Measurements from ENCODE around the gene HYKK.
"Not testable (repeated sequence)": the region's sequence is repeated elsewhere in the genome, so short reads cannot be mapped to it uniquely, and the experiment has no call there.

Gene HYKK, protein sequence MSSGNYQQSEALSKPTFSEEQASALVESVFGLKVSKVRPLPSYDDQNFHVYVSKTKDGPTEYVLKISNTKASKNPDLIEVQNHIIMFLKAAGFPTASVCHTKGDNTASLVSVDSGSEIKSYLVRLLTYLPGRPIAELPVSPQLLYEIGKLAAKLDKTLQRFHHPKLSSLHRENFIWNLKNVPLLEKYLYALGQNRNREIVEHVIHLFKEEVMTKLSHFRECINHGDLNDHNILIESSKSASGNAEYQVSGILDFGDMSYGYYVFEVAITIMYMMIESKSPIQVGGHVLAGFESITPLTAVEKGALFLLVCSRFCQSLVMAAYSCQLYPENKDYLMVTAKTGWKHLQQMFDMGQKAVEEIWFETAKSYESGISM

DNA sequence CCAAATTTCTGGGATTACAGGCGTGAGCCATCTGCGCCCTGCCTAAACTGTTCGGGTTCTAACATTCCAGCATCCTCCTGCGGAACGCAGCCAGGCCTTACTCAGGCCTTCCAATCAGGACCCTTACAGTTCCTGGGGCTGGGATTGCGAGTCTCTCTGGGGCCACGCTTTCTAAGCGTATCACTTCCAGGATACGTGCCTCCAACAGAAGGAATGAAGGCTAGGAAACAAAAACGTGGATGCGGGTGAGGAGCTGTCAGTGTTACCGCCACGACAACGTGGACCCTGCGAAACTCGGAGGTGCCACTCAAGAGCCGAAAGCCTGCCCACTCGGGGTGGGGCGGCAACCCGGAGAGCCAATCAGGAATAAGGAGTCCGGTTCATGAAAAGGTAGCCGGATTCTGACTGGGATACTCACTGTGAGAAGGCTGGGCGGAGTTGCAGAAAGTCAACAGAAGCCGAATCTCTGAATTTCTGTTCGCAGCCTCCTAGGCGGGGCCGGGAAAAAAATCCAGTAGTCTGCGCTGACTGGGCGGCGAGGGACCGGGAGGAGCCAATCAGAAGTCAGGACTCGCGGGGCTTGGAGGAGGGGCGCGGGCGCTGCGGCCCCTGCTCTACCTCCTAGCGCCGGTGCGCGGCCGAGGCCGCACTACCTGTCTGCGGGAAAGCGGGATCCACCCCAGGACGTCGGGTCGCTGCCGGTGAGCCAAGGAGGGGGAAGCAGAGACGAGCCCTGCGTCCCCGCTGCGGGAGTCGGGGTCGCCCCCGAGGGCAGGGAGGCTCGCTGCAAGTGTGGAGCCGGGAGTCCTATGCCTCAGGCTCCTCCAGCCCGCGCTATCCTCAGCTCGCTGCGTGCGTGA, at the start of gene HYKK:
Gene HYKK (plus strand): TSS at position 607 of the 860 bp plus-strand sequence. CDS start 5,512 bp downstream, outside the sequence.
- peak; percentile 97 for DNase-seq

DNA sequence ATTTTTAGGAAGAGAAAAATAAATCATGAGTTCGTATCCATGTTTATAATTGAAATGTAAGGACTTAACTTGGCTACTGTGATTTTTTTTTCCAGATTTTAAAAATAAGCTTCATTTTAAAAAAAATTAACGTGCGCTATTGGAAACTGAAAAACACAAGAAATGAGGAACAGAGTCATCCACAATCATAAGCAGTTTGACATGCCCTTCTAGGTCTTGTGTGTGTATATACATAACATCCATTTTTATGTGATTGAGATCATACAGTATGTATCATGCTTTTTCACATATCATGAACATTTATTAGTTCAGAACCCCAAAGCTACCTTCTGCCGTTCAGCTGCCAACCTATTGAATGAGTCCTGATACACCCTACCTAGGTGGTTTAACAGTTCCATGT, 46.6 kb upstream of the HYKK start:
- DNase-seq, result no peak

DNA sequence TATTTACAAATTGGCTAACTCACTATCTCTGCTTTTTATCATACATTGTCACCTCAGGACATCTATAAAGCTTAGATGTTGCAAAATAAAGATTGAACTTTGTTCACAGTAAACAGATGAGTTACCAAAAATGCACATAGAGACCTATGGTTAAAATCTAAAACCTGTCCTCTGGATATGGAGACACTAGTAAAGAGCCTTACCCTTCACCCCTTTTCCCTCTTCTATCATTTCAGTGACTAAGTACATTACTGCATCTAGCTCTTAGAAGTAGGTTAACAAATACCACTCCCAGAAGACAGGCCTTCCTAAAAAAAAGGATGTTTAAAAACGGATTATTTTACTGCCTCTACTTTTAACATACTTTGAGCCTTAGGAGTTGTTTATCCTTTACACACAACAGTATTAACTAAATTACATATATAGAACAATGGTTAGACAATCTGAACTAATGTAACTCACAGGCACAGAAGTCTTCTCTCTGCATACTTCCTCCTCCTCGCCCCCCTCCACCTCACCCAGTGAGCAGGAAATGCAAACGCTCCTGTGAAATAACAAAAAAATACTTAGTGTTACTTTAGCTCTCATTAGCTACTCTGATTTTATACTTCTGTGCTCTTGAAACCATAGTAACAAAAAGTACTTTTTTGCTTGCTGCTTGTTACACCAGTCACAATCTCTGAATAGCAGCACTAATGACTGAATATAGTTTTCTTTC, 46.0 kb upstream of the HYKK start:
- no peak for DNase-seq

DNA sequence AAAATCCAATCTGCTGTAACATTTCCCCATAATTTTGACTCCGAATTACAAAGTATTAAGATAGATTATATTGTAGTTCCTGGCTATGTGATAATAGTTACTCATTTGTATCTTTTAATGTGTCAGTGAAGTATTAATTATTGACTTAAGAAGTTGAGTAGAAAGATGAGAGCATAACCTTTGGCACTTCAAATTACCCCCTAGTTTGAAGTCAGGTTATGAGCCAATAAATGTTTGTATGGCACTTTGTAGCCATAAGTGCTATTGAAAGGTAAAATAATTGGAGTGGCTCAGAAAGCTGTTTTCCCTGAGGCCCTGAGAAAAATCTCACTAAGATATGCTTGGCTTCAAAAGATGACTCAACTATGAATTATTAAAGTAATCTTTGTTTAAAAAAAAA, 38.3 kb upstream of the HYKK start:
- no peak for DNase-seq

DNA sequence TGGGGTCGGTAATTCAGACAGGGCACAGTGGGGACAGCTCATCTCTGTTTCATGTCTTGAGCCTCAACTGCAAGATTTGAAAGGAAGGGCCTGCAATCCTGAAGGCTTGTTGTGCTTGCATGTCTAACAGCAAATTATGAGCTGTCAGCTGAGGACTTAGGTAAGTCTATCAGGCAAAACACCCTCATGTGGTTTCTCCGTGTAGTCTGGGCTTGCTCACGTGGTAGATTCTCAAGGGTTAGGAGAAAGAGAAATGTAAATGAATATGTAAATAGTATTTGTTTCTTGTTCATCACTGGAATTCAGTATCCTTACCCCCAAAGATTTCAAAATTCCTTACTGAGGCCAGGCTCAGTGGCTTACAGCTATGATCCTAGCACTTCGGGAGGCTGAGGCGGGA, 30.1 kb upstream of the HYKK start:
- DNase-seq, result no peak

DNA sequence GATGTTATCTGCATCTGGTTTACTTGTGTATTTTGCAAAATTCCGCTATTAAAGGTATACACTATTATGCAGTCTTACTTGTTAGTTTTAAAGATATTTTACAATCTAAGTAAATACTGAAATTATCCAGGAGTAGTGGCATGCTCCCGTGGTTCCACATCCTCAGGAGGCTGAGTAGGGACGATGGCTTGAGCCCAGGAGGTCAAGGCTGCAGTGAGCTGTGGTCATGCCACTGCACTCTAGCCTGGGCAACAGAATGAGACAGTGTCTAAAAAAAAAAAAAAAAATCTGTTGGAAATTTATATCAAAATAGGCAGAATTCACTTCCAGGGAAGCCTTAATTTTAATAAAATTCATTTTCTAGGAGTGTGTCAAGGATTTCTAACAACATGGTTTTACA, 27.7 kb upstream of the HYKK start:
- no peak for DNase-seq

DNA sequence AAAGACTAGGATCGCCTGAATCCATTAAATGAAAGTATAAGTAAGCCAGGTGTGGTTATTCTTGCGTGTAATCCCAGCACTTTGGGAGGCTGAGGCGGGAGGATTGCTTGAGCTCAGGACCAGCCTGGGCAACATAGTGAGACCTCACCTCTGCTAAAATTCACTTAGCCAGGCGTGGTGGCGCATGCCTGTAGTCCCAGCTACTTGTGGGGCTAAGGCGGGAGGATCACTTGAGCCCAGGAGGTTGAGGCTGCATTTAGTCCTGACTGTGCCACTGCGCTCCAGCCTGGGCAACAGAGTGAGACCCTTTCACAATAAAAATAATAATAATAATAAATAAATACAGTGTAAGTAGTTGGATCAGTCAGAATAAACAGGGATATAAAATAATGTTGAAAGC, 25.5 kb upstream of the HYKK start:
- DNase-seq, result no peak

DNA sequence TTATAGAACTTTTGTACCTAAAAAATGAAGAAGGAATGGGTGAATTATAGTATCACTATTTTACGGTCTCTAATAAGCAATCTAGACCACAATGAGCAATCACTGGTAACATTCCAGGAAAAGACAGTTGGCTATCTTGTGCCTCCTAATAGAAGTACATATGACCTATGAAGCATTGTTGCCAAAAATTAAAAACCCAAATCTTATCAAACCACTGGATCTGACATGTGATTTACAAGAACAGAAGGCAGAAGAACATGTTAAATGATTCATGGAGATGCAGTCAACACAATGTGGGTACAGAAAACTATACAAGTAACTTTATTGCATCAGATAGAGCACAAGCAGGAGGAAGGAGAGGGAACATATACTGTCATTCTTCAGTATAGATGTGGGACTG, 14.5 kb upstream of the HYKK start:
- no peak for DNase-seq

DNA sequence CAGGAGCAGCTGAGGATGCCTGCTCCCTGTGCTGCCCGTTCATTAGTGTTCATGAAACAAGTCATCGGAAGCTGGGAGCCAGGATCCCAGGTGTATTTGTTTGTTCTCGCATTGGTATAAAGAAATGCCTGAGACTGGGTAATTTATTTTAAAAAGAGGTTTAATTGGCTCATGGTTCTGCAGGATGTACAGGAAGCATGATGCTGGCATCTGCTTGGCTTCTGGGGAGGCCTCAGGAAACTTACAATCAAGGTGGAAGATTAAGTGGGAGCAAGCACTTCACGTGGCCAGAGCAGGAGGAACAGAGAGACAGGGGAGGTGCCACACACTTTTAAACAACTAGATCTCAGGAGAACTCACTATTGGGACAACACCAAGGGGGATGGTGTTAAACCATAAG, 5.5 kb upstream of the HYKK start:
- DNase-seq, result no peak

DNA sequence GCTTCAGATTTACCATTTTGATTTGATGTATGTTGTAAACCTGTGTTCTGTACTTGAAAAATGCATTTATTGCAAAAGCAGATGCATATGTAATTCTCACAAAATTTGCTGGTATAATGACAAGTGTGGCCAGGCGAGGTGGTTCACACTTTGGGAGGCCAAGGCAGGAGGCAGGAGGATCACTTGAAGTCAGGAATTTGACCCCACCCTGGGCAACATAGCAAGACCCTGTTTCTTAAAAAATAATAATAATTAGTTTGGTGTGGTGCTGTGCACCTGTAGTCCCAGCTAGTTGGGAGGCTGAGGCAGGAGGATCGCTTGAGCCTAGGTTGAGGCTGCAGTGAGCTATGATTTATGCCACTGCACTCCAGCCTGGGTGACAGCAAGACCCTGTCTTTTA, 4.7 kb upstream of the HYKK start:
- DNase-seq, result no peak

DNA sequence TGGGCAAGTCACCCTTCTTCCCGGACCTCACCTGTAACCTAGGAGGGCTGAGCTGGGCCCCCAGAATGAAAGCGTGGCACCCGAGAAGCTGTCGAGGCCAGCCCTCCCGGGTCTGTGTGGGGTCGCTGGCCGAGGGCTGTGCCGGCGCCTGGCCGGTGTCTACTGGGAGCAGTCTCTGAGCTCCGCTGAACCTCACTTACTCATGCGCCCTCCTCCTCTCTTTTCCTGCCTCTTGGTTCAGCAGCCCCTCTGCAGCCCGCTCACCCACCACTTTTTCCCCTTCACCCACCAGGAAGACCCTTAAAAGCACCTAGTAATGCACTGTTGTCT, 419 bp downstream of the HYKK start:
- no peak for DNase-seq

DNA sequence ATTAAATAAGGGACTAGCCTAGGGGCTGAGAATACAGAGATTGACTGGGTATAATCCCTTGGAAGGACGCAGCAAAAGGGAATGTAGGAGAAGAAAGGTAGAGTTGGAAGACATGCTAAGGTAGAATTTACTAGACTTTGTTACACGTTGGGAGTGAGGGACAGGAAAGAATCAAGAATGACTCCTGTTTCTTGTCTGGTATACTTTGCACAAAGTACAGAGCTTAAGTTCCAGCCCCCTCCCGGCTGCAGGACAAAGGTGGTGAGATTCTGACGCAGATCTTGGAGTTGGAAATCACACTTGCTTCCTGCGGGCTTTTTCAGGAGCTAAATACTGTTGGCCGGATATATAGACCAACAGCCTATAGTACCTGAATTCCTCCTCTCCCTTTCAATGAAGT, 895 bp downstream of the HYKK start:
- no peak for DNase-seq

DNA sequence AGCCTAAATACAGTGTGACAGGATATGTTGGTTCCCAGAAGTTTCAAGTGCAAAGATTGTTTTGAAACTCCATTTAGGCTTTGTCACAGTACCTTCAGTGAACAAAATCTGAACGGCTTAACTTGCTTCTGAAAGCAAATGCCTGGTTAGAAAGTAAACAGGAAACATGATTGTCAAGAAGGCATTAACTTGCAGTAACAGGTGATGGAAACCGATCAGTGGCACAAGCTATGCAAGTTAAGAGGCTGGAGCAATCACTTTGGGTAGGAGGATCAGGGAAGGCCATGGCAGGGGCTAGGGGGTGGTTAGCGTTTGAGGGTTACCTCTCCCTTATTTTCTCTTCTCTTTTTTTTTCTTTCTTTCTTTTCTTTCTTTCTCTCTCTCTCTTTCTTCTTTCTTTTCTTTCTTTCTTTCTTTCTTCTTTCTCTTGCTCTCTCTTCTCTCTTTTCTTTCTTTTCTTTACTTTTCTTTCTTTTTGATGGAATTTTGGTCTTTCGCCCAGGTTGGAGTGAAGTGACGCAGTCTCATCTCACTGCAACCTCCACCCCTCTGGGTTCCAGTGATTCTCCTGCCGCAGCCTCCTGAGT, 2.4 kb downstream of the HYKK start:
- no peak for DNase-seq

DNA sequence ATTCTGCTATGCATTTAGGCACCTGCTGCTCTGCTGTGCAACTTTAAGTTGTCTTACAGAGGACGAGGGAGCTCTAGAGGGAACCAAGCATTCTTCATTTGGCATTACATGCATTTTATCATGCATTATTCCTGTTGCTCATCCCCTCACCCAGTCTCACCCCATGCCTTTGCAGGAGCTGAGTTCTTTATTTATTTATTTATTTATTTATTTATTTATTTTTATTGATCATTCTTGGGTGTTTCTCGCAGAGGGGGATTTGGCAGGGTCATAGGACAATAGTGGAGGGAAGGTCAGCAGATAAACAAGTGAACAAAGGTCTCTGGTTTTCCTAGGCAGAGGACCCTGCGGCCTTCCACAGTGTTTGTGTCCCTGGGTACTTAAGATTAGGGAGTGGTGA, 12.7 kb downstream of the HYKK start:
- DNase-seq, result not testable (repeated sequence)

DNA sequence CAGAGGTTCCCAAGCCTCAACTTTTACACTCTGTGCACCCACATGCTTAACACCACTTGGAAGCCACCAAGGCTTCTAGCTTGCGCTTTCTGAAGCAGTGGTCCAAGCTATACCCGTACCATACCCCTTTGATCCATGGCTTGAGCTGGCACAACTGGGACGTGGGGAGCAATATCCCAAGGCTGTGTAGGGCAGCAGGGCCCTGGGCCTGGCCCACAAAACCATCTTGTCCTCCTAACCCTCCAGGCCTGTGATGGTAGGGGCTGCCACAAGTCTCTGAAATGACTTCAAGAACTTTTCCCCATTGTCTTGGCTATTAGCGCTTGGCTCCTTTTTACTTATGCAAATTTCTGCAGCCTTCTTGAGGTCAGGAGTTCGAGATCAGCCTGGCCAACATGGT, 16.9 kb downstream of the HYKK start:
- no peak for DNase-seq

DNA sequence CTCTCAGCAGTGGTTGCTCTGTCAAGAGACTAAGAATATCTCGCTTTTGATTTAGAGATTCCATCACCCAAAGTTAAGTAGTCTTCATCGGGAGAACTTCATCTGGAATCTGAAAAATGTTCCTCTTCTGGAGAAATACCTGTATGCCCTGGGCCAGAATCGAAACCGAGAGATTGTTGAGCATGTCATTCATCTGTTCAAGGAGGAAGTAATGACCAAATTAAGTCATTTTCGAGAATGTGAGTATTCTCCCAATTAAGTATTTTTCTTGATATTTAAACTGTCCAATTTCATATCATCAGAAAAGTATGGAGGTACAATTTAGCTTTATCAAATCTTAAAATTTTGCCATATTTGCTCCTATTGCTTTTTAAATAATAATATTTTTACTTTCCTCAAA, 19.9 kb downstream of the HYKK start:
- DNase-seq, result no peak

DNA sequence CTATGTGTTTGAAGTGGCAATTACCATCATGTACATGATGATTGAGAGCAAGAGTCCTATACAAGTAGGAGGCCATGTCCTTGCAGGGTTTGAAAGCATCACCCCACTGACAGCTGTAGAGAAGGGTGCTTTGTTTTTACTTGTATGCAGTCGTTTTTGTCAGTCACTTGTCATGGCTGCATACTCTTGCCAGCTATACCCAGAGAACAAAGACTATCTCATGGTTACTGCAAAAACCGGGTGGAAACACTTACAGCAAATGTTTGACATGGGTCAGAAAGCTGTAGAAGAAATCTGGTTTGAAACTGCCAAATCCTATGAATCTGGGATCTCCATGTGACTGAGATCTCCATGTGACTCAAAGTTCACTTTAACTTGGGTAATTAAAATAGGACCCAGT, 26.0 kb downstream of the HYKK start:
- DNase-seq, result no peak

DNA sequence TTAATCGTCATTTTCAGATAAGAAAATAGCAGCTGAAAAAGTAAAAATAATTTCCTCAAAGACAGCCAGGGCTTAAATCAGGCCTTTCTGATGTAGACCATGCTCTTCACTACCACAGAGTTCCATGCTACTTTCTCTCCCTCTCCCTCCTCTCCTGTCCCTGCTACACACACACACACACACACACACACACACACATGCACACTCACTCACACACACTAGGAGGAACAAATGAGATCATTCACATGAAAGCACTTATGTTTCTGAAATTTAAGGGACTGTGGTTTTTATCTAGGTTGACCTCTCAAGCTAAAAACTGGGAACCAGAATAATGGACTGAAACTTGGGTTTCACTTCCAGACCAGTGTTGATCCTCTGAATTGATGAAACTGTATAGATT, 28.8 kb downstream of the HYKK start:
- DNase-seq, result no peak

DNA sequence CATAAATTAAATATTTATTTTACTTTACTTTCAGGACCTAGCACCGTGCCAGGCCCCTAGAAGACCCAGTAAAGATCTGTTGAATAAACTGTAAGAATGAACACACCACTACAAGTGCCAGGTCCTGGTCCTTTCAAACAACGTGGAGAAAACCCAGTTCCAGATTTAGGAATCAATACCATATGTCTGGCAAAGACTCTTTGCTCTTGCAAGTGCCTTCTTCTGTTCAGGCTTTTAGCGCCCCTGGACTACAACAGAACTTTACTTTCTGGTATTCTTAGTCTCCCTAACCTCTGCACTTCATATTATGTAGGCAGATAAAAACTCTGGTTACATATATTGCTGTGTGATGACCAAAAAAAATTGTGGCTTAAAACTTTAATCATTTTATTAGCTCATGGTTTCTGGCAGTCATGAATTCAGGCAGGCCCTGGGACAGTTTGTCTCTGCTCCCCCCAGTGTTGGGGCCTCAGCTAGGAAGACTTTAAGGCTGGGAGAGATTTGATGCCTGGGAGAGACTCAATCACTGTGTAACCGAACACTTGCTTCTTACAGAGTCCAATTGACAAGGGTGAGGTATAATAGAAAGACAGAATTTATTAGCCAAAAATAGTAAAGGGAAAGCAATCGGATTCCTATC, 30.0 kb downstream of the HYKK start:
- no peak for DNase-seq

DNA sequence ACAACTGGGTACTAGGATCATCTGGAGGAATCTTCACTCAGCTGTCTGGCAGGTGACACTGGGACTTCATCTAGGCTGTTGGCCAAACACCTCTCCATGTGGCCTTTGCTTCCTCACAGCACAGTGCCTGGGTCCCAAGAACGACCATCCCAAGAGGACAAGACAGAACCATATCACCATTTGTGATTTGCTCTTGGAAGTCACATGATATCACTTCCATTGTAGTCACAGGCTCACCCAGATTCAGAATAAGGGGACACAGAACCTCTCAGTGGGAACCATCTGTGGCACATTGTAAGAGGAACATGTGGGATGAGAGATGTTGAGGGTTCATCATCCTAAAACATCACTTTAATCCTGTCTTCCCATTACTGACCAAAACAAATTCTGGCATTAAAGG, 31.0 kb downstream of the HYKK start:
- no peak for DNase-seq

DNA sequence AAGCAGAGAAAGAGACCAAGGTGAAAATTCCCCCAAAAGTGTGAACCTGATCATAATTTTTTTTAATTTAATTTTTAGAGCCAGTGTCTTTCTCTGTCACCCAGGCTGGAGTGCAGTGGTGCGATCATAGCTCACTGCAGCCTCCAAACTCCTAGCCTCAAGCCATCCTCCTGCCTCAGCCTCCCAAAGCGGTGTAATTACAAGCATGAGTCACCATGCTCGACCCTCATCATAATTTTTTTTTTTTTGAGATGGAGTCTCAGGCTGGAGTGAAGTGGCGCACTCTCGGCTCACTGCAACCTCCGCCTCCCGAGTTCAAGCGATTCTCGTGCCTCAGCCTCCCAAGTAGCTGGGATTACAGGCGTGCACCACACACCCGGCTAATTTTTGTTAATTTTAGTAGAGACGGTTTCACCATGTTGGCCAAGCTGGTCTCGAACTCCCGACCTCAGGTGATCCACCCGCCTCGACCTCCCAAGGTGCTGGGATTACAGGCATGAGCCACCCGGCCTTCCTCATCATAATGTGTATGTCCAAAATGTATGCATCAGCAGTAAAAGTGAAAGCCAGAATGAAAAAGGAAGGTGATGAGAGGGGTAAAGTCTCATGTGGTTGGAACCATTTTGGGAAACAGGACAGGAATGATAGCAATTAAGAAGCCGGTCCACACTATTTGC, 32.2 kb downstream of the HYKK start:
- not testable (repeated sequence) for DNase-seq

DNA sequence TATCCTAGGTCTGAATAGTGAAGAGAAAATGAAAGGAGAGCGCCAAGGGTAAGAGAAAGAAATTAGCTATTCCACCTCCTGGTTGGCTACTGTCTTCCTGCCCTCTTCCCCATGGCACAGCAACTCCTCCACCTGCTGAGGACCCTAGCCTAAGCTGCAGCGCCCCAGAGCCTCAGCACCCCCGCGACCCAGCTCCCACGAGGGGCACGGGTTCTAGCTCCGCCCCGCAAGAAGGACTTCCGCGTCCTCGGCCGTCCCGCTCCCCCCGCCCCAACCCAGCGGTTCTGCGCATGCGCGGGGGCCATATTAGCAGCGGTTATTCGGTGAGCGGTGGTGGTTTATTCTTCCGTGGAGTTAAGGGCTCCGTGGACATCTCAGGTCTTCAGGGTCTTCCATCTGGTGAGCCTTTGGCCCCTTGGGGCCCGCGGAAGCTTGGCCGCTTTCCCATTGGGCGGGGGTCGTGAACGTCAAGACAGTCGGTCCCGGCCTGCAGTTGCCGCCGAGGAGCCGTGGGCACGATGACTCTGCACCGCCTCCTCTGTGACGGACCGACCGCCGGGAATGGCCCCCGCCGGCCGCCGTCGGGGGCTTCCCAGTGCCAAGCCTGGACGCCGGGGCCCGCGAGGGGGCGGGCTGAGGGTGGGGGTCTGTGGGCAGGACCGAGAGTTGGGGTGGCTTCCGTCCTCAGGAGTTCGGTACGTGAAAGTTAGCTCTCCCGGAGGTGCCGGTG, 32.9 kb downstream of the HYKK start, which contains the start of gene PSMA4:
Gene PSMA4 (plus strand): TSS at position 304 of the 730 bp plus-strand sequence. CDS start 1,484 bp downstream, outside the sequence.
- peak; percentile 88 for DNase-seq

All from NCI-H1417 treated with DMSO at 0.1 percent for 48 hours (cell line).